ENCODE measurements around the gene CDC42EP4.

- TF ChIP-seq CTCF (IDR thresholded peaks at IDR 0.05): no peak
- no peak for TF ChIP-seq POLR2A (IDR thresholded peaks at IDR 0.05)
Observed at GRCh38 chr17:73352261-73352660, 40.5 kb upstream of the CDC42EP4 start.
